Chondrocyte (in vitro differentiated cells): ENCODE measurements around the gene AVL9. TPM values are rescaled to one million over a fixed set of nuclear protein-coding genes. Genes with fewer than 3 reads are reported as not detected.
"Not testable (repeated sequence)": the region's sequence is repeated elsewhere in the genome, so short reads cannot be mapped to it uniquely, and the experiment has no call there.

Experiments
- DNase-seq: peaks from one replicate; pipeline ENCODE4 v3.0.0; 2021; ENCODE audit warnings: mixed read lengths, low spot score
- H3K27ac Mint-ChIP-seq: one replicate; pipeline ENCODE4 v1.8.0; 2021; ENCODE audit warnings: mild to moderate bottlenecking, moderate library complexity, mixed read lengths; ENCODE audit not compliant: unreplicated experiment
- H3K27me3 Mint-ChIP-seq: 2 replicates; pipeline ENCODE4 v1.8.0; 2021; ENCODE audit warnings: low read depth, mixed read lengths
- H3K36me3 Mint-ChIP-seq: 2 replicates; pipeline ENCODE4 v1.8.0; 2021; ENCODE audit warnings: low read depth, mixed read lengths
- H3K4me1 Mint-ChIP-seq: 2 replicates; pipeline ENCODE4 v1.8.0; 2021; ENCODE audit warnings: low read depth, mild to moderate bottlenecking, mixed read lengths
- H3K4me3 Mint-ChIP-seq: one replicate; pipeline ENCODE4 v1.8.0; 2021; ENCODE audit warnings: mild to moderate bottlenecking, moderate library complexity, mixed read lengths; ENCODE audit not compliant: unreplicated experiment
- H3K9me3 Mint-ChIP-seq: 2 replicates; pipeline ENCODE4 v1.8.0; 2021; ENCODE audit warnings: low read depth, mixed read lengths
- total RNA-seq: library from RNA; stranded (reverse); gene quantifications from 3 replicates; pipeline ENCODE4 v1.2.1, GENCODE V29; 2021

Gene AVL9
- total RNA-seq, 1 donor from 2014 or later: 30.4 TPM

DNA sequence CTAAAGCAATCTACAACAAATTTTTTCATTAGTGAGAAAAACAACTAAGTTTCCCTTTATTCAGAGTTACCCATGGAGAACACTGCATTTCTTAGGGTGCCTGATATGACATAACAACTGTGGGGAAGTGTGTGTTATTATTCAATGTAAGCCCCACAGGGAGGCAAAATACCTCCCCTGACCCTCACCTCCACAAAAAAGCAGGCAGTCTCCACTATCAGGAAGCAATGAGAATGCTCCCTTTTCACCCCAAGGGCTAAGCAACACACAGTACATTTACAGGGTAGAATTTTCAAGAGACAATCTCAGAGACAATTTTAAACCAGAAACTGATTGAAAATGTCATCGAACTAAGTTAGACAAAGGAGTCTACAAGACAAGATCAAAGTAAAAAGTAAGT lies 138.2 kb downstream of the AVL9 start:
- not testable (repeated sequence) for H3K27ac Mint-ChIP-seq, DNase-seq, H3K9me3 Mint-ChIP-seq, H3K27me3 Mint-ChIP-seq, H3K36me3 Mint-ChIP-seq, H3K4me1 Mint-ChIP-seq, H3K4me3 Mint-ChIP-seq

GRCh38 chr7:32634798-32635393 lies 139.6 kb downstream of the AVL9 start:
- H3K36me3 Mint-ChIP-seq, H3K4me3 Mint-ChIP-seq, H3K27me3 Mint-ChIP-seq, H3K4me1 Mint-ChIP-seq, DNase-seq, H3K9me3 Mint-ChIP-seq, H3K27ac Mint-ChIP-seq: not testable (repeated sequence)

DNA sequence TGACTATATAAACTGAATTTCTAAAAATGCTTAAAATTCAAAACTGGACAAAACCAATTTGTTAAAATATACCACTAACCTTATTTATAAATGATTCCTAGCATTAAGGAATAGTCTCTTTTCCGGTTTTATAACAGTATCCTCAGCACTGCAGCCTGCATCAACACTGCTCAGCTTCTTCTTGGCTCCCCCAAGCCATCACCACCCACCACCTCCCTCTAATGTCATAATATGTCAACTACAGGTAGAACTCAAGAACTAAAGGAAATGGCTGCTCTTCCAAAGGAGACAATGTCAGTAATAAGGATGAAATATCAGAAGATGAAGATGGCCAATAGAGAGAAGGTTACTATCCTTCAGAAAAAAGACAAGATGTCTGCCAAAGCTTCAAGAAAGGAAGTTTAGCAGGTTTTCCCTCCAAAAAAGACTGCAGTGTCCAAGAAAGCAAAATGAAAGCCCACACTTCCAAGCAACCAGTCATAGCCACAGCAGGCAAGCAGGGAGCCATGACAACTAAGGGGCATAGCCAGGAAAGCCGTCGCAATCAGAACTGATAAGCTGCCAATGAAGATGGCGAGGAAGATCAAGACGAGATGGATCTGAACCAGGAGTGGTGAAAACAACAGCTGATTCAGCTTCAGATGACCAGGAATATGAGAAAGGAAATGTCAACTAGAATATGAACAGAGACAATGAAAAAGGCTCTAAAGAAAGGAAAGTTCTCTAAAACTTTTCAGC lies 141.6 kb downstream of the AVL9 start:
- peaks cover 12% of the 10 kb centered on the region for H3K9me3 Mint-ChIP-seq
- not testable (repeated sequence) for H3K4me3 Mint-ChIP-seq, H3K27me3 Mint-ChIP-seq, H3K4me1 Mint-ChIP-seq, DNase-seq, H3K27ac Mint-ChIP-seq
- H3K36me3 Mint-ChIP-seq: peaks cover 11% of the 10 kb centered on the region

- Mint-ChIP-seq H3K36me3 (peaks cover 11% of the 10 kb centered on the region), H3K9me3 (peaks cover 18% of the 10 kb centered on the region)
- H3K27me3 Mint-ChIP-seq, DNase-seq, H3K4me3 Mint-ChIP-seq, H3K27ac Mint-ChIP-seq, H3K4me1 Mint-ChIP-seq: not testable (repeated sequence)
Measured at GRCh38 chr7:32637611-32638010, 142.3 kb downstream of the AVL9 start.

Other genes starting within 250 kb of the AVL9 start
- 27.5 to 51.3 TPM (median 32.7 TPM) in 3 replicates for gene LSM5, start 5.1 kb upstream of the AVL9 start, total RNA-seq